GM10248 (cell line): ENCODE data around the gene FBXO33.
A peak's percentile ranks its signal among the peaks of the same experiment; 100 is the strongest.

ENCODE experiments used
- CTCF ChIA-PET: fragments of 300-600 bp; sonication (Branson Sonifier 250); formaldehyde crosslinking; extraction: SDS; loops from one replicate; lab custom pipeline; 2021; ENCODE audit warnings: antibody characterized with exemption; lab: Yijun Ruan, JAX
- POLR2A ChIA-PET: fragments of 350-650 bp; sonication (Branson Sonifier 250); formaldehyde crosslinking; extraction: SDS; loops from one replicate; lab custom pipeline; 2020; ENCODE audit warnings: antibody characterized with exemption; lab: Yijun Ruan, JAX
- DNase-seq: peaks from one replicate; pipeline ENCODE4 v3.0.0; 2012; ENCODE audit errors: extremely low spot score
- CTCF ChIP-seq: IDR thresholded peaks from 2 replicates; pipeline ENCODE4 v1.5.1; 2012; ENCODE audit warnings: mild to moderate bottlenecking, low read depth; ENCODE audit errors: extremely low read depth, missing control alignments, control extremely low read depth

The FBXO33 gene

GRCh38 chr14:39374851-39375250 is 57.4 kb downstream of the FBXO33 start:
- ChIA-PET CTCF (interaction anchor here (1.1 to 1.6 kb wide), 4 partner anchors 9 to 109 kb away, joined by 3 to 4 read pairs (median 4); no protein-coding TSS in a partner anchor), POLR2A (no interaction called here)
- TF ChIP-seq CTCF: no peak
- no peak for DNase-seq

GRCh38 chr14:39372656-39373055 is 59.6 kb downstream of the FBXO33 start:
- no peak for TF ChIP-seq CTCF
- CTCF ChIA-PET: interaction anchor here (1.8 kb wide), 1 partner anchor 11 kb away, joined by 4 read pairs; no protein-coding TSS in a partner anchor
- no peak for DNase-seq
- POLR2A ChIA-PET: no interaction called here

- no peak for TF ChIP-seq CTCF
Observed at GRCh38 chr14:39370415-39370814, 61.8 kb downstream of the FBXO33 start.

GRCh38 chr14:39369029-39369428 is 63.2 kb downstream of the FBXO33 start:
- TF ChIP-seq CTCF: no peak
- DNase-seq: no peak
- CTCF ChIA-PET: interaction anchor here (1.3 to 1.7 kb wide), 5 partner anchors 8 to 261 kb away, joined by 3 to 7 read pairs (median 4); no protein-coding TSS in a partner anchor
- POLR2A ChIA-PET: no interaction called here

More at GRCh38 chr14:39370415-39370814, 61.8 kb downstream of the FBXO33 start:
- ChIA-PET POLR2A (no interaction called here), CTCF (interaction anchor here (1.1 to 1.7 kb wide), 2 partner anchors 11 kb away, joined by 3 to 7 read pairs; no protein-coding TSS in a partner anchor)
- DNase-seq: no peak

GRCh38 chr14:39368261-39368959 is 63.8 kb downstream of the FBXO33 start:
- CTCF ChIA-PET: interaction anchor here (1.0 to 1.7 kb wide), 6 partner anchors 9 to 261 kb away, joined by 3 to 7 read pairs (median 4); no protein-coding TSS in a partner anchor
- POLR2A ChIA-PET: no interaction called here
- peak; percentile 45 for TF ChIP-seq CTCF

GRCh38 chr14:39367387-39367751 is 64.9 kb downstream of the FBXO33 start:
- POLR2A ChIA-PET: no interaction called here
- DNase-seq: no peak
- no peak for TF ChIP-seq CTCF
- CTCF ChIA-PET: interaction anchor here (1.1 kb wide), 1 partner anchor 101 kb away, joined by 4 read pairs; no protein-coding TSS in a partner anchor

More at GRCh38 chr14:39368261-39368959, 63.8 kb downstream of the FBXO33 start:
- peak; percentile 30 for DNase-seq
